Measurements from ENCODE around the gene SGMS1. TPM values are rescaled to one million over a fixed set of nuclear protein-coding genes. Genes with fewer than 3 reads are reported as not detected.
A peak's percentile ranks its signal among the peaks of the same experiment; 100 is the strongest.
"Not testable (repeated sequence)": the region's sequence is repeated elsewhere in the genome, so short reads cannot be mapped to it uniquely, and the experiment has no call there.

The SGMS1 gene
- polyA plus RNA-seq, 4 donors: 54.8 to 64.6 (median 60.5) TPM

GRCh38 chr10:50561816-50562215 lies 61.9 kb downstream of the SGMS1 start:
- no peak for DNase-seq (ENCODE audit: low read depth in 4 of 4, low spot score in 3 of 4)

GRCh38 chr10:50561266-50561665 lies 62.5 kb downstream of the SGMS1 start:
- DNase-seq (ENCODE audit: low read depth in 4 of 4, low spot score in 3 of 4): no peak

GRCh38 chr10:50560370-50560769 lies 63.4 kb downstream of the SGMS1 start:
- DNase-seq (ENCODE audit: low read depth in 4 of 4, low spot score in 3 of 4): no peak

GRCh38 chr10:50558371-50558770 lies 65.4 kb downstream of the SGMS1 start:
- no peak for DNase-seq (ENCODE audit: low read depth in 4 of 4, low spot score in 3 of 4)

- no peak for DNase-seq (ENCODE audit: low read depth in 4 of 4, low spot score in 3 of 4)
Observed at GRCh38 chr10:50557130-50557682, 66.5 kb downstream of the SGMS1 start.

- no peak for DNase-seq (ENCODE audit: low read depth in 4 of 4, low spot score in 3 of 4)
Observed at GRCh38 chr10:50556237-50557120, 67.3 kb downstream of the SGMS1 start.

- no peak for DNase-seq (ENCODE audit: low read depth in 4 of 4, low spot score in 3 of 4)
Observed at GRCh38 chr10:50554995-50555568, 68.7 kb downstream of the SGMS1 start.

GRCh38 chr10:50554376-50554994 lies 69.3 kb downstream of the SGMS1 start:
- no peak for DNase-seq (ENCODE audit: low read depth in 4 of 4, low spot score in 3 of 4)

- DNase-seq (ENCODE audit: low read depth in 4 of 4, low spot score in 3 of 4): peak in 2 of 4 donors; percentile 13 to 33
Observed at GRCh38 chr10:50552771-50553535, 70.8 kb downstream of the SGMS1 start.

GRCh38 chr10:50552308-50552707 lies 71.4 kb downstream of the SGMS1 start:
- no peak for DNase-seq (ENCODE audit: low read depth in 4 of 4, low spot score in 3 of 4)

GRCh38 chr10:50551894-50552293 lies 71.9 kb downstream of the SGMS1 start:
- DNase-seq (ENCODE audit: low read depth in 4 of 4, low spot score in 3 of 4): no peak

- no peak for DNase-seq (ENCODE audit: low read depth in 4 of 4, low spot score in 3 of 4)
Observed at GRCh38 chr10:50550291-50550839, 73.4 kb downstream of the SGMS1 start.

- not testable (repeated sequence) for DNase-seq (ENCODE audit: low read depth in 4 of 4, low spot score in 3 of 4)
Observed at GRCh38 chr10:50549186-50549585, 74.6 kb downstream of the SGMS1 start.

- DNase-seq (ENCODE audit: low read depth in 4 of 4, low spot score in 3 of 4): not testable (repeated sequence)
Observed at GRCh38 chr10:50548481-50548880, 75.3 kb downstream of the SGMS1 start.

GRCh38 chr10:50546287-50546686 lies 77.5 kb downstream of the SGMS1 start:
- not testable (repeated sequence) for DNase-seq (ENCODE audit: low read depth in 4 of 4, low spot score in 3 of 4)

GRCh38 chr10:50545846-50546245 lies 77.9 kb downstream of the SGMS1 start:
- no peak for DNase-seq (ENCODE audit: low read depth in 4 of 4, low spot score in 3 of 4)

GRCh38 chr10:50544857-50545429 lies 78.8 kb downstream of the SGMS1 start:
- DNase-seq (ENCODE audit: low read depth in 4 of 4, low spot score in 3 of 4): no peak

- DNase-seq (ENCODE audit: low read depth in 4 of 4, low spot score in 3 of 4): no peak
Observed at GRCh38 chr10:50544095-50544856, 79.5 kb downstream of the SGMS1 start.

- DNase-seq (ENCODE audit: low read depth in 4 of 4, low spot score in 3 of 4): no peak
Observed at GRCh38 chr10:50542871-50543270, 80.9 kb downstream of the SGMS1 start.
